GM10266 (cell line): ENCODE measurements around the gene PANK4.

Experiments used
- DNase-seq: peaks from one replicate; pipeline ENCODE4 v3.0.0; 2012; ENCODE audit errors: extremely low spot score
- TF ChIP-seq, protein P1 (sequence below): IDR thresholded peaks from 2 replicates; pipeline ENCODE4 v1.5.1; 2012; ENCODE audit warnings: mild to moderate bottlenecking, low read depth; ENCODE audit not compliant: control insufficient read depth, insufficient read depth; ENCODE audit errors: missing control alignments

The PANK4 gene

DNA sequence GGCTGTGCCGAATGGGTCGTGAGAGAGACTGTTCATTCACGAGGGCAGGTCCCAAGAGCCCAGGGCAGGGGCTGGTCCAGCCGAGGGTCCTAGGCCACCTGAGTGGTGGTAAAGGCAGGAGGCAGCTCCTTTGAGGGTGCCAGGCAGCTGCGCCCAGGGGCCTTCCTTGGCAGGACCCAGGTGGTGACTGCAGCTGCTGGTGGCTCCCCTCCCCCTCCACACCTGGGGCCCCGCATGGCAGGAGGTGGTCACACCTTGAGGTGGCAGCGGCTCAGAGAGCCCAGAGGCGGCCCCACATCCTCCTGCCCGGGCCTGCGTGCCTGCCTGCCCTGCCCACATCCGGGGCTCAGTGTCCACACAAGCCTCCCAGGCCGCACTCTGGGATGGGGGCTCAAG, 60.1 kb downstream of the PANK4 start:
- DNase-seq = no peak

DNA sequence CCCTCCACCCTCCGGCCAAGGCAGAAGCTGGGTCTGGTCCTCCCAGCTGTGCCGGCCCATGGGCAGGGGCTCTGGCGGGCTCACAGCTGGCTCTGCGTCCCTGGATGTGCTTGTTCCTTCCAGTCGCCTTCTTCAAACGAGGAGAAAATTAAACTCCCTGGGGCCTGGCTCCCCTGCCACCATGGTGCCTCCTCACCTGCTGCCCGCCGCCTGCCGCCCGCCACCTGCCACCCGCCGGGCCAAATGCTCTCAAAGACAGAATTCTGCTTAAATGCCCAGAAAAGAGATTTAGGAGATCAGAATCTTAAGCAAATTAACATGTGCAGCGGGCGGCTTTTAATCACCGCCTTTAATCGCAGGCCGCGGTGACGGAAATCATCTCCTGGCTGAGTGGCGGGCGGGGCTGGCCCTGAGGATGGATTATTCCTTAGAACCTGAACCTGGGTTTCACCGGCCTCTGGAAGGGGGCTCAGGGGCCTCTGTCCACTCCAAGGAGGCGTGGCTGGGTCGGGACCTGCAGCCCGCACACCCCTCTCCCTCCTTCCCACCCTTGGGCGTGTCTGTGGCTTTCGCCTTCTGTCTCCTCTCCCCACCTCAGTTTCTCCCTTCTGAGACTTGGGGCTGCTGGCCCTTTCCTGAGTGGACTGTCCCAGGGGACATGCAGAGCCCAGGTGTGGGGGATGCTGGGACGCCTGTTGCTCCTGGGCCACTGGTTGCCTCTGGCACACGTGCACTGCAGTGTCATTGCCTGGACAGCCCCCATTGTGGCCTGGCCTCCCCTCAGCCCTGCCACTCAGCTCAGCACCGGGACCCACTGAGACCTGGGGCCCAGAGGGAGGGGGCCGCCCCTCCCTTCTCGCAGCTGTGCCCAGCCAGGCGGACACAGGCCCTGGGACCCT, 60.8 kb downstream of the PANK4 start:
- TF ChIP-seq, protein P1, sequence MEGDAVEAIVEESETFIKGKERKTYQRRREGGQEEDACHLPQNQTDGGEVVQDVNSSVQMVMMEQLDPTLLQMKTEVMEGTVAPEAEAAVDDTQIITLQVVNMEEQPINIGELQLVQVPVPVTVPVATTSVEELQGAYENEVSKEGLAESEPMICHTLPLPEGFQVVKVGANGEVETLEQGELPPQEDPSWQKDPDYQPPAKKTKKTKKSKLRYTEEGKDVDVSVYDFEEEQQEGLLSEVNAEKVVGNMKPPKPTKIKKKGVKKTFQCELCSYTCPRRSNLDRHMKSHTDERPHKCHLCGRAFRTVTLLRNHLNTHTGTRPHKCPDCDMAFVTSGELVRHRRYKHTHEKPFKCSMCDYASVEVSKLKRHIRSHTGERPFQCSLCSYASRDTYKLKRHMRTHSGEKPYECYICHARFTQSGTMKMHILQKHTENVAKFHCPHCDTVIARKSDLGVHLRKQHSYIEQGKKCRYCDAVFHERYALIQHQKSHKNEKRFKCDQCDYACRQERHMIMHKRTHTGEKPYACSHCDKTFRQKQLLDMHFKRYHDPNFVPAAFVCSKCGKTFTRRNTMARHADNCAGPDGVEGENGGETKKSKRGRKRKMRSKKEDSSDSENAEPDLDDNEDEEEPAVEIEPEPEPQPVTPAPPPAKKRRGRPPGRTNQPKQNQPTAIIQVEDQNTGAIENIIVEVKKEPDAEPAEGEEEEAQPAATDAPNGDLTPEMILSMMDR = no peak
- no peak for DNase-seq

More for the DNA sequence above, 60.1 kb downstream of the PANK4 start:
- TF ChIP-seq, protein P1 = no peak

DNA sequence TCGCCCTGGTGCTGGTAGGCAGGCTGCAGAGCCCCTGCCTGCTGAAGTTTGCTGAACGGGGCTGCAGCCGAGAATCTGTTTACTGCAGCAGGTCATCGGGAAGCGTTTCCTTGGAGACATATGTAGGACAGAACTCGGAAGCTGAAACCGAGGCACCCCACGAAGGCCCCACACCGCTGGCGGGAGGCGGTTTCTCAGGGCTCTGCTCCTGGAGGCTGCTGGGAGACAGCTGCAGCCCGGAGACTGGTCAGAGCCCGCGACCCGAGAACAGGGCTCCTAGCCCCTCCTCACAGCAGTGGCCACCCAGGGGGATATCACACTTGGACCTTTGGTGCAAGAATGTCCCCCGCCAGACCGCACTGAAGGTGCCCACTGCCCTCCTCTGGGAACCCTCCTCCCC, 63.0 kb downstream of the PANK4 start:
- no peak for DNase-seq
- TF ChIP-seq, protein P1 = no peak

DNA sequence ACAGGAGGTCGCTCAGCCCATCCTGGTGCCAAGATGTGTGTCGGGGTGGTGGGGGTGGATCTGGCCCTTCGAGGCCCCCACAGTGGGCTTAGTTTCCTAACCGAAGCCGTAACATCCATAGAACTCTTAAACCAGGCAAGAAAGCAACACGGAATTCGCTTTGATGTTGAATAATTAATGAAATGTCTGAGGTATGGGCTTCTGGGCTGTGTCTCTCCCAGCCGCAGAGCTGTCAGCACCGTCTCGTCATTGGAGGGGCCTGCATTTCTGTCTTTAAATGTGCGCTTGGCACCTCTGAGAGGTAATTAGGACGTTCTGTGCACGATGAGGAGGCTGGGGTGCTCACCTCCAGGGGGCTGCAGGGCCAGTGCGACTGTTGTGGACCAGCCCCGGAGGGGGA, 63.6 kb downstream of the PANK4 start:
- TF ChIP-seq, protein P1 = no peak

DNA sequence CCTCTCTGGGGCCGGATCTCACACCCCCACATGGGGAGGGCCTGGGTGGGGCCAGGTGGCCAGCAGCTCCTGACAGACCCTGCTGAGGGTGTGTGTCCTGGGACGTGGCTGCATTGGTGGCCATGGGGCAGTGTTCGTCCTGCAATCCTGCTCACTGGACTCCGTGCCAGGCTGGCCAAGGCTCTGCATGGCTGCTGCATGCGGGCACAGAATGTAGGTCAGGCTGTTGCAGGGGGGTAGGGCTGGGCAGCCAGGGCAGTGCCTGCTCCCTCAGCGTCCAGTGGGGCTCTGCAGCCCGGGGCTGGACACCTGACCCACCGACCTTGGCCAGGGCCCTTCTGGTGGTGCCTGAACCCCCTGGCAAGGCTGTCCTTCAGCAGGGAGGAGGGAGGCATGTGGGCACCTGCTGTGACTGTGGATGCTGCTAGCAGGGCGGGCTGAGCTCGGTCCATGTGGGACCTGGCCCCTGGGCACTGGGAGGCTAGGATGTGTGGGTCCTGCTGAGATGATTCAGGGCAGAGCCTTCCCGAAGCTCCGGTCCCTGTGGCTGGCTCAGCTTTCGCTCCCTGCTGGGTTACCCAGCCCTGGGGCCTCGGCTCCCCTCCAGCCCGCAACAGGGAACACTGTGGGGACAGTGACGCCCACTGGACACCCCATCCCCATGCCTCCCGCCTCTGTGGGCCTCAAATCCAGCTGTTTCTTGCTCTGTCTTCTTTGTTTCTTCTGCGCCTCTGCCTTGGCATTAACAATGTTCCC, 65.2 kb downstream of the PANK4 start:
- TF ChIP-seq, protein P1 = no peak
- no peak for DNase-seq

More for the DNA sequence above, 63.6 kb downstream of the PANK4 start:
- DNase-seq = no peak

DNA sequence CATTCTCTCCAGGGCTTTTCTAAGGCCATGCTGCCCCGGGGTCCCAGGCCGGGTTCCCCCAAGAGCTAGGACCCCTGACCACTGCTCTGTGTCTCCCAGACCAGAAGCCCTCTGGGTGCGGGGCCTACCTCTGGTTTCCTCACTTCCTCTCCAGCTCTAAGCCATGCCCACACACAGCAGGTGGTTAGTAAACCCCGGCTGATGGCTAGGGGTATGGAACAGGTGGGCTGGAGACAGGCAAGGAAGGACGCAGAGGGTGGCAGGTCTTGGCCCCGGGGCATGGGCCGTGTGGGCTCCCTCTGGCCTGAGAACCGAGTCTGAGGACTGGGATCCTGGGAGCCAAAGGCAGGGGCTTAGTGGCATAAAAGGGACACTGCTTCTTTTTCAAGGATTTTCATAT, 66.2 kb downstream of the PANK4 start:
- TF ChIP-seq, protein P1 = no peak
- no peak for DNase-seq
